Heart left ventricle (tissue), 16 donors: ENCODE data around the gene WWTR1. TPM values are rescaled to one million over a fixed set of nuclear protein-coding genes. Genes with fewer than 3 reads are reported as not detected.

Experiments used
- ATAC-seq, 4 donors: fragments of 200-7000 bp; cut with Tn5 transposase; one replicate each; pipeline ENCODE4 v1.9.1; 2020 to 2022; ENCODE audit warnings: moderate library complexity in 4 of 4, mild to moderate bottlenecking in 3 of 4, moderate number of reproducible peaks in 1 of 4
- DNase-seq, 5 donors: peaks; one replicate each; pipeline ENCODE4 v3.0.0-alpha.2; 2020
- H3K27ac ChIP-seq, 12 donors: fragments of 200-600 bp; sonication (generic) in 4 of 12; one replicate each; pipeline versions ENCODE4 v1.5.0 to v1.8.0; 2016 to 2022; ENCODE audit warnings: mild to moderate bottlenecking in 2 of 12
- H3K27me3 ChIP-seq, 9 donors: fragments of 200-600 bp; sonication (generic) in 2 of 9; one replicate each; pipeline versions ENCODE4 v1.5.1 to v1.8.0; 2016 to 2022; ENCODE audit warnings: mild to moderate bottlenecking in 3 of 9
- H3K36me3 ChIP-seq, 9 donors: fragments of 200-600 bp; sonication (generic) in 2 of 9; one replicate each; pipeline versions ENCODE4 v1.5.0 to v1.8.0; 2018 to 2022; ENCODE audit warnings: mild to moderate bottlenecking in 2 of 9
- H3K4me1 ChIP-seq, 12 donors: fragments of 200-600 bp; sonication (generic) in 4 of 12; one replicate each; pipeline versions ENCODE4 v1.5.0 to v1.8.0; 2016 to 2022; ENCODE audit warnings: mild to moderate bottlenecking in 3 of 12
- H3K4me3 ChIP-seq, 12 donors: fragments of 200-600 bp; sonication (generic) in 4 of 12; one replicate each; pipeline versions ENCODE4 v1.5.0 to v1.8.0; 2017 to 2022; ENCODE audit warnings: mild to moderate bottlenecking in 9 of 12, moderate library complexity in 4 of 12
- H3K9me3 ChIP-seq, 12 donors: fragments of 200-600 bp; sonication (generic) in 4 of 12; one replicate each; pipeline versions ENCODE4 v1.5.0 to v1.8.0; 2016 to 2022; ENCODE audit warnings: mild to moderate bottlenecking in 1 of 12
- POLR2A ChIP-seq, 2 donors: fragments of 450-650 bp; IDR thresholded peaks; one replicate each; pipeline ENCODE4 v1.6.1; 2017; ENCODE audit warnings: antibody characterized with exemption in 2 of 2, mild to moderate bottlenecking in 2 of 2, moderate library complexity in 2 of 2
- WGBS, 4 donors: extraction: QIAGEN DNeasy Blood & Tissue Kit in 2 of 4; methylation state at CpG; one replicate each; pipeline versions ENCODE4 v1.1.5 to v1.1.7; 2013 to 2018; 5-methylcytosine and 5-hydroxymethylcytosine counted together
- intact Hi-C, 10 donors: fragments of 100-400 bp; cut with DNase I; formaldehyde crosslinking; loops; one replicate each; pipeline versions ENCODE4 v1.11.1 to v1.14.2; 2022
- polyA plus RNA-seq, 2 donors: library from polyadenylated mRNA; stranded (reverse); fragments of 200-250 nt; gene quantifications; one replicate each; pipeline ENCODE4 v1.2.3, GENCODE V29; 2013
- total RNA-seq, 9 donors: library from RNA; depleted of rRNA in 2 of 9; stranded (reverse); fragments of >200 nt in 2 of 9; fragmentation: NEBNext Ultra II Directional in 3 of 9; extraction: Animal tissue kit (Norgen Biotek cat#: 25700) in 3 of 9; gene quantifications; one replicate each; pipeline versions ENCODE4 v1.1.0 to v1.2.4, GENCODE V29; 2016 to 2023
- TF ChIP-seq, protein P1 (sequence below), 12 donors: fragments of 200-600 bp; sonication (generic) in 4 of 12; IDR thresholded peaks; one replicate each; pipeline versions ENCODE4 v1.5.0 to v1.8.0; 2018 to 2022; ENCODE audit warnings: antibody characterized with exemption in 12 of 12, mild to moderate bottlenecking in 5 of 12
- donor health status: ischemic (EF 13 %, LVEDD 7.1; RV severe dilation, severe dysfunction).
- donor health status: healthy with polysubstance abuse.
- donor health status: DM: no; HTN: yes; CAD: no.
- donor health status: DM: no; HTN: no; CAD: no.
- donor health status: ischemic (EF 25% LVEDD 6.9; RV normal size, moderate dysfunction).
- donor health status: ischemic (EF 25% LVEDD 5.7; RV mildly dilated, moderate dysfunction).
- donor health status: healthy.
- donor health status: DM: yes; HTN: yes; CAD: no.
- donor health status: ischemic (EF 35%, LVEDD 5.7; RV mildly dilated, moderate dysfunction).
- donor health status: nonischemic (EF 11% LVEDD 7.7; RV severe dilation, severe dysfunction).
- donor health status: DM: yes; HTN: yes; CAD: no.
- donor health status: PGD.
- donor health status: ischemic (EF 29% LVEDD 5.4; RV normal size, mild dysfunction).
- donor health status: nonischemic (EF 23%, LVEDD 6.1; RV moderate dilation, normal function).

Gene WWTR1
- total and polyA plus RNA-seq, 11 donors = 14.5 to 71.7 (median 41.2) TPM

GRCh38 chr3:149506965-149507364 is 150.9 kb downstream of the WWTR1 start:
- intact Hi-C loops = no loop called here
- H3K27ac ChIP-seq = peak overlapping the region in 1 of 12 donors; percentile 38
- H3K4me3 ChIP-seq = peak overlapping the region in 3 of 12 donors; percentile 18 to 42 (median 27)
- H3K36me3 ChIP-seq = no peaks in the 10 kb centered on the region
- H3K9me3 ChIP-seq = no peaks in the 10 kb centered on the region
- WGBS, 4 donors = 39 to 69% (median 57%) methylated on average over 2 of the region's 2 CpGs
- ATAC-seq = no peak
- peaks cover 0 to 17% (median 1%) of the 10 kb centered on the region in 12 donors for H3K4me1 ChIP-seq
- no peak for DNase-seq
- TF ChIP-seq, protein P1, sequence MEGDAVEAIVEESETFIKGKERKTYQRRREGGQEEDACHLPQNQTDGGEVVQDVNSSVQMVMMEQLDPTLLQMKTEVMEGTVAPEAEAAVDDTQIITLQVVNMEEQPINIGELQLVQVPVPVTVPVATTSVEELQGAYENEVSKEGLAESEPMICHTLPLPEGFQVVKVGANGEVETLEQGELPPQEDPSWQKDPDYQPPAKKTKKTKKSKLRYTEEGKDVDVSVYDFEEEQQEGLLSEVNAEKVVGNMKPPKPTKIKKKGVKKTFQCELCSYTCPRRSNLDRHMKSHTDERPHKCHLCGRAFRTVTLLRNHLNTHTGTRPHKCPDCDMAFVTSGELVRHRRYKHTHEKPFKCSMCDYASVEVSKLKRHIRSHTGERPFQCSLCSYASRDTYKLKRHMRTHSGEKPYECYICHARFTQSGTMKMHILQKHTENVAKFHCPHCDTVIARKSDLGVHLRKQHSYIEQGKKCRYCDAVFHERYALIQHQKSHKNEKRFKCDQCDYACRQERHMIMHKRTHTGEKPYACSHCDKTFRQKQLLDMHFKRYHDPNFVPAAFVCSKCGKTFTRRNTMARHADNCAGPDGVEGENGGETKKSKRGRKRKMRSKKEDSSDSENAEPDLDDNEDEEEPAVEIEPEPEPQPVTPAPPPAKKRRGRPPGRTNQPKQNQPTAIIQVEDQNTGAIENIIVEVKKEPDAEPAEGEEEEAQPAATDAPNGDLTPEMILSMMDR (IDR thresholded peaks at IDR 0.05) = no peak
- no peak for TF ChIP-seq POLR2A (IDR thresholded peaks at IDR 0.05)
- H3K27me3 ChIP-seq = no peaks in the 10 kb centered on the region

DNA sequence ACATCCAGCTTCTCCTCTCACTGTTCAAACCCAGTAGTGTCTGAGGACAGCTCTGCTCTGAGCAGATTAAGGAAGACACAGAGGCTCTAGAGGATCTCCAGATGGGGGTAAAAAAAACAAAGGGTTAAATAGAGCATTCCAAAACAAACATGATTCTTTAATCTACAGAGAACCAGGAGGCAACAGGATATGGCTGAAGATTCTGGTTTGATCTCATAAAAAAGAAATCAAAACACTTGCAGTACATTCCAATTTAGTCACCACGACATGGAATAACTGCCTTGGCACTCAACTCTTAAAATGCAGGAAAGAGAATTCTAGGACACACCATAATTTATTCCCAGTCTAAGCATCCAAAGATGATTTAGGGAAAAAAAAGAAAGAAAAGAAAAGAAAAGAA is 151.3 kb downstream of the WWTR1 start:
- Histone ChIP-seq H3K36me3 (no peaks in the 10 kb centered on the region), H3K4me3 (no peak overlapping the region), H3K9me3 (no peaks in the 10 kb centered on the region), H3K4me1 (peaks cover 0 to 17% (median 1%) of the 10 kb centered on the region in 12 donors), H3K27ac (no peak overlapping the region), H3K27me3 (no peaks in the 10 kb centered on the region)
- DNase-seq (no peak), ATAC-seq (no peak)
- 39 to 61% (median 58%) methylated on average over 1 of the region's 1 CpG for WGBS, 4 donors
- TF ChIP-seq, protein P1 (IDR thresholded peaks at IDR 0.05) = no peak
- no peak for TF ChIP-seq POLR2A (IDR thresholded peaks at IDR 0.05)
- intact Hi-C loops = no loop called here

DNA sequence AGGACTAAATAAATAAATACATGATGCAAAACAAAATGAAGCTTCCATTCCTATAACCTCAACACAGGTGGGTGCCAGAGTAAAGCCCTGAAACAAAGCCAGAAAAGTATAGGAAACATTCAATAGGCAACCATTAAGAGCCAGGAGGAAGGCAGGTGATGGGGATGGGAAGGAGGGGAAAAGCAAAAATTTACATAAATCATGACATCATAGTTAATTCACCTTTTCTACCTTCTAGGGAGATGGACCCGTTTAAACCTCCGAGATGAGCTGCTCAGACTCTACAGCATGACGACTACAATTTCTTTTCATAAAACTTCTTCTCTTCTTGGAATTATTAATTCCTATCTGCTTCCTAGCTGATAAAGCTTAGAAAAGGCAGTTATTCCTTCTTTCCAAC is 155.4 kb downstream of the WWTR1 start:
- no peak for TF ChIP-seq POLR2A (IDR thresholded peaks at IDR 0.05)
- TF ChIP-seq, protein P1 (IDR thresholded peaks at IDR 0.05) = no peak
- Histone ChIP-seq H3K27me3 (no peaks in the 10 kb centered on the region), H3K9me3 (no peaks in the 10 kb centered on the region), H3K4me3 (no peak overlapping the region), H3K27ac (no peak overlapping the region), H3K4me1 (peaks cover 0 to 8% (median 0%) of the 10 kb centered on the region in 12 donors), H3K36me3 (no peaks in the 10 kb centered on the region)
- ATAC-seq (no peak), DNase-seq (no peak)
- WGBS, 4 donors = 69 to 87% (median 77%) methylated on average over 3 of the region's 3 CpGs
- intact Hi-C loops = no loop called here

DNA sequence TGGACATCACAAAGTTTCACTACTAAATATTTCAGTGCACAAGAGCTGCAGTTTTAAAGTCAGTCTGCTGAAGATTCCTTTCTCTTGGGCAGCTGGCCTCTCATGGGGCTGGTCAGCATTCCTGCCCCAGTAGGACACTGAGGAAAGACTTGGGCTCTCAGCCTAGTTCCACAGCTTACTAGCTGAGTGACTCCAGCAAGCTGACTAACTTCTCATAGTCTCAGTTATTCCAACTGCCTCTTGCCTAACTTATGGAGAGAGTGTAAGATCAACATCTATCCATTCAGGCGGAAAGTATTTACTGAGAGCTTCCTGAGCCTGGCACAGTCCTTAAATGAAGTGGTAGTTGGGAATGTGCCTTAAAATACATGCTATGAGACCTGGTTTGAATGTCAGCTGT is 156.3 kb downstream of the WWTR1 start:
- Histone ChIP-seq H3K27me3 (no peaks in the 10 kb centered on the region), H3K27ac (no peak overlapping the region), H3K4me3 (no peak overlapping the region), H3K9me3 (no peaks in the 10 kb centered on the region), H3K36me3 (no peaks in the 10 kb centered on the region), H3K4me1 (peaks cover 0 to 2% (median 0%) of the 10 kb centered on the region in 12 donors)
- 93 to 100% (median 98%) methylated on average over 1 of the region's 1 CpG for WGBS, 4 donors
- ATAC-seq (peak in 1 of 4 donors; percentile 29), DNase-seq (no peak)
- TF ChIP-seq, protein P1 (IDR thresholded peaks at IDR 0.05) = no peak
- no peak for TF ChIP-seq POLR2A (IDR thresholded peaks at IDR 0.05)
- intact Hi-C loops = no loop called here
